CD1c-positive myeloid dendritic cell (primary cell): Measurements from ENCODE around the gene IGF2BP1.
A peak's percentile ranks its signal among the peaks of the same experiment; 100 is the strongest.

Experiments used
- DNase-seq: peaks from one replicate; pipeline ENCODE4 v3.0.0-alpha.2; 2016; ENCODE audit errors: extremely low spot score

Gene IGF2BP1

DNA sequence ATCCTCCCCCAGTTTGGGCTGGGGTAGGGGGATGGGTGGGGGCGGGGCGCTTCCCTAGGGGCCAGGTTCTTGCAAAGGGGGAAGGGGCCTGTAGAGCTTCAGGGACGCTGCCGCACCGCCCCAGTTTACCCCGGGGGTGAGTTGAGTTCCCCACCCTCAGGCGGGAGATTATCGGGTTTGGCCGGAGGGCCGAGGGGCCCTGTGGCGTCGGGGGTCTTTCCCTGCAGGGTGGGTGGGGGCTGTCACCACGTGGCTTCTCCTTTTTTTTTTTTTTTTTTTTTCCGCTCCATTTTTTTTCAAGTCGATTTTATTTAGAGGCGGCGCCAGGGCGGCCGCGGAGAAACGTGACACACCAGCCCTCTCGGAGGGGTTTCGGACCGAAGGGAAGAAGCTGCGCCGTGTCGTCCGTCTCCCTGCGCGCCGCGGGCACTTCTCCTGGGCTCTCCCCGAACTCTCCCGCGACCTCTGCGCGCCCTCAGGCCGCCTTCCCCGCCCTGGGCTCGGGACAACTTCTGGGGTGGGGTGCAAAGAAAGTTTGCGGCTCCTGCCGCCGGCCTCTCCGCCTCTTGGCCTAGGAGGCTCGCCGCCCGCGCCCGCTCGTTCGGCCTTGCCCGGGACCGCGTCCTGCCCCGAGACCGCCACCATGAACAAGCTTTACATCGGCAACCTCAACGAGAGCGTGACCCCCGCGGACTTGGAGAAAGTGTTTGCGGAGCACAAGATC is at the start of gene IGF2BP1:
IGF2BP1 (plus strand) TSS at position 283 of the 724 bp plus-strand sequence; CDS start at position 644, 361 bp downstream.
- DNase-seq = peak; percentile 34

GRCh38 chr17:48951572-48951971 is 45.6 kb upstream of the IGF2BP1 start:
- DNase-seq = no peak

- peak; percentile 27 for DNase-seq
Measured at GRCh38 chr17:48952904-48953303, 44.3 kb upstream of the IGF2BP1 start.

DNA sequence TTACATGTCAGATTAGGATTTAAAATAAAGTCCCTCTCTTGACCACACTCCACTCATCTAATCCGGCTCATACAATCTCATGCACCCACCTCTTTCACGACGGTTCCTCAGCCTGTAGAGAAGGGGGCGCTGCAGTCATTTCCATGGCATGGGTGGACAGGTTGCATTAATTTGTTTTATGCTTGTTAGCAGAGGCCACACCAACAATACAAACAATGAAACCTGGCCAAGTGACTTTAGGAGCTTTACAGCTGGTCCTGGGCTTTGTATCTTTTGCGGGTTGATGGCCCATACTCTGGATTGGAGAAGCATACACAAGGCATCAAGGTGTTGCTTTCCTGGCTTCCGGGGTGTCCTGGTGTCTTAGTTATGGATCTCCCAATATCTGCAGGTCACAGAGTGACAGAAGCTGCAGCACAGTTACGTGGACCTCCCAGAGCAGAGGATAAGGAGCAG is 42.9 kb upstream of the IGF2BP1 start:
- no peak for DNase-seq

DNA sequence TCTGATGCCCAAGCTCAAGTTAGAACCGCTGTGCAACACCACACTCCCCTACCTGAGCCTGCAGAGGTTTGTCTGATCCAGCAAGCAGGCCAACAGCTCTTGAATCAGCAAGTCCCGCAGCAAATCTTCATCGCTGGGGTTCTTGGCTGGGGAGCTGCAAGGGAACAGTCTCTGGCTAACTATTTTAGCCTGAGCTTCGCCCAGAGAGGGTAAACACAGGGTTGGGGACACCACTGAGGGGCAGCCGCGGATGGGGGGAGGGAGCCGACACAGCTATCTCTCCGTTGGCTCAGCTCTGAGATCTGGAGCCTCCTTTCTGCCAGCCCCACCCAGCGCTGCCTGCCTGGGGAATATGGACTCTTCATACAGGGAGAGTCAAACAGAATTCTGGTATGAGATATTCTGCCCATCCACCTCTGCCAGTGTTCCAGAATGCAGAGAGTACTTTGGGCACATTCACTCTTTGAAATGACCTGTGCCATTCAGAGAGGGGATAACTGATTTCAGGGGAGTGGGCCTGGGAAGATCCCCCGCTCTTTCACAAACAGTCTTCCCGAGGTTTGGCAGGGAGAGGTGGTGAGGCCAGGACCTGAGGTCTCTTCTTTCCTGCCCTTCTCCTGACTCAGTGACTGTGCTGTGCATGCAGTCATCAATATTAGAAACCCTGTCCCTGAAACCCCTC is 36.2 kb upstream of the IGF2BP1 start:
- DNase-seq = no peak

DNA sequence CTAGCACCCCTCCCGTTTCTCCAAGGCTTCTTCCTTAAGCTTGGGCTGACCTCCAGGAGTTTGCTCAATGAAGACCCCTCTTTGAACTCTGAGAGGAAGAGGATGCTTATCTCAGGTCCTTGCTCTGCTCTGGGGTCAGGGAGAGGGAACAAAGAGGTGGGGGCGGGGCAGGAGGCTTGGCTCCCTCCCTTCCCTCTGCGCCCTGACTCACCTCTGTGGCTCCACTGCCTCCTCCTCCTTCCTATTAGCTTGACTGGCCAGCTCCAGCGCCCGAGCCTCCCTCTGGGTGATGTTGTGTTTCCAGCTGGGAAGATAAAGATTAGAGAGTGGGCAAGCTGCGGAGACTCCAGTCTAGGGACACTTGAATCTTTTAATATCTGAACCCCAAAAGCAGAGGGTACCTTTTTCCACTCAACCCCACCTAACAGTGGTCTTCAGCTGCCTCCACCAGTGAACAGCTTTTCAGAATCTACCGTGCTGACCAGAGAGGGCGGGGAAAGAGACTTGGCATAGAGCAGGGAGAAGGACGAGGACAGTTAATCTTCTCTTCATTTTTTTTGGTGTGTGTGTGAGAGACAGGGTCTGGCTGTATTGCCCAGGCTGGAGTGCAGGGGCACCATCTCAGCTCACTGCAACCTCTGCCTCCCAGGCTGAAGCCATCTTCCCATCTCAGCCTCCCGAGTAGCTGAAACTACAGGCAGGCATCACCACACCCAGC is 35.5 kb upstream of the IGF2BP1 start:
- DNase-seq = no peak

GRCh38 chr17:48970224-48970623 is 27.0 kb upstream of the IGF2BP1 start:
- no peak for DNase-seq

GRCh38 chr17:48970865-48971687 is 26.1 kb upstream of the IGF2BP1 start:
- no peak for DNase-seq

DNA sequence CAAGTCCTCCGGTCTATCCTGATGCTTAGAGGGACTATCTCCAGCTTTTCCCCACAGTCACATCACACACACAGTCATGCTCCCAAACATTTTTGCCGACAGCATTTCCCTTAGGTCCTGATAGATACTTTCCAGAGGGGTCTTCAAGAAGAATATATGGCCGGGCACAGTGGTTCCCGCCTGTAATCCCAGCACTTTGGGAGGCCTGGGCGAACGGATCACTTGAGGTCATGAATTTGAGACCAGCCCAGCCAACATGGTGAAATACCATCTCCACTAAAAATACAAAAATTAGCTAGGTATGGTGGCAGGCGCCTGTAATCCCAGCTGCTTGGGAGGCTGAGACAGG is 24.5 kb upstream of the IGF2BP1 start:
- DNase-seq = no peak

DNA sequence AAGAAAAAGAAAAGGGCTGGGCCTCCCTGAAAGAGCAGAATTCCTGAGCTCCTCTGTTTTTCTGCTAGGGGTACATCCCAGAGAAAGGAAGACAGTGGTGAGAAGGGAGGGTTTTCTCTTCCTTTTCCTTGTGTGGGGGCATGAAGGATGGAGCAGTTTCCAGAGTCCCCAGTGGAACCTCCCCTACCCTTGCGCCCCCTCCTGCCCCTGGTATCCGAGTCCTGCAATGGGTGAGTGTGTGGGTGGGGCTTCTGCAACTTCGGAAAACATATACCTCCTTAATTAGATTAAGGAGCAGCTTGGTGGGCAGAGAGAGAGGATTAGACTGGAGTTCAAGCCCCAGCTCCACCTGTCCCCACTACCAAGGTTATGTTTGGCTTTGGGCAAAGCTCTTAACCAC is 23.4 kb upstream of the IGF2BP1 start:
- no peak for DNase-seq

DNA sequence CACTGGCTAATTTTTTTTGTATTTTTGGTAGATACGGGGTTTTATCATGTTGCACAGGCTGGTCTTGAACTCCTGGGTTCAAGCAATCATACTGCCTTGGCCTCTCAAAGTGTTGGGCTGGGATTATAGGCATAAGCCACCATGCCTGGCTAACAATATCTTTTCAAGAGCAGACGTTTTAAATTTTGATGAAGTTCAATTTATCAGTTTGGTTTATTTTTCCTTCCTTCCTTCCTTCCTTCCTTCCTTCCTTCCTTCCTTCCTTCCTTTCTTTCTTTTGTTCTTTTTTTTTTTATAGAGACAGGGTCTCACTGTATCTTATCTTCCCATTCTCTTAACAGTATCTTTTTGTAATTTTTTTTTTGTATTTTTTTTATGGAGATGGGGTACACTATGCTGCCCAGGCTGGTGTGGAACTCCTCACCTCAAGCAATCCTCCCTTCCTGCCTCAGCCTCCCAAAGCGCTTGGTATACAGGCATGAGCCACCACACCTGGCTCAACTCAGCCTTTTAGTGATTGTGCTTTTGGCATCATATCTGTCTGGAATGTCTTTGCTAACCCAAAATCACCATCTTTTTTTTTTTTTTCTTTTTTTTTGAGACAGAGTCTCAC is 15.2 kb upstream of the IGF2BP1 start:
- no peak for DNase-seq

GRCh38 chr17:48985436-48986245 is 11.5 kb upstream of the IGF2BP1 start:
- DNase-seq = no peak

DNA sequence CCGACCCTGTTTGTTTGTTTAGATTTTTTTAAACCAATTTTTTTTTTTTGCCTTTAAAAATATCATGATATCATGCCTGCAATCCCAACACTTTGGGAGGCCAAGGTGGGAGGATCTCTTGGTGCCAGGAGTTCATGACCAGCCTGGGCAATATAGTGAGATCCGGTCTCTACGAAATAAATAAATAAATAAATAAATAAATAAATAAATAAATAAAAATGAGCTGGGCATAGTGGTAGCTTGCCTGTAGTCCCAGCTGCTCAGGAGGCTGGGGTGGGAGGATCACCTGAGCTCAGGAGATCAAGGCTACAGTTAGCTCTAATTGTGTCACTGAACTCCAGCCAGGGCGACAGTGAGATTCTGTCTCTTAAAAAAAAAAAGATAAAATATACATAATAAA is 8.1 kb upstream of the IGF2BP1 start:
- no peak for DNase-seq

- no peak for DNase-seq
Measured at GRCh38 chr17:48990882-48991357, 6.3 kb upstream of the IGF2BP1 start.

DNA sequence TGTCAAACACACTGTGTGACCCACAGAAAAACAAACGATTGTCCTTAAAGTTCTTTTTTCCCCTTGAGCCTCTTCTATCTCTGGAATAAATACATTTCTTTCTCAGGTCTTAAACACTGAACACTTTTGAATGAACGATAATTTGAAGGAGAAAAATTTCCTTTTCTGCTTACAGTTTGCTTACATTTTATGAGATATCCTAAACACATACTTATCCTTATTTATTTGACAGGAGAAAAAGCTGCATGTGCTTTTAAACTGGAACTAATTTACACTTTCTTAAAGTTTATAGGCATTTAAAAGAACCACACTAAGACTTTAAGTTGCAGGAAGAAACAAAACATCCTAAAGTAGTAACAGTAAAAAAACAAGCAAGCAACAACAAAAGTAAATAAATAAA is 4.7 kb upstream of the IGF2BP1 start:
- no peak for DNase-seq

DNA sequence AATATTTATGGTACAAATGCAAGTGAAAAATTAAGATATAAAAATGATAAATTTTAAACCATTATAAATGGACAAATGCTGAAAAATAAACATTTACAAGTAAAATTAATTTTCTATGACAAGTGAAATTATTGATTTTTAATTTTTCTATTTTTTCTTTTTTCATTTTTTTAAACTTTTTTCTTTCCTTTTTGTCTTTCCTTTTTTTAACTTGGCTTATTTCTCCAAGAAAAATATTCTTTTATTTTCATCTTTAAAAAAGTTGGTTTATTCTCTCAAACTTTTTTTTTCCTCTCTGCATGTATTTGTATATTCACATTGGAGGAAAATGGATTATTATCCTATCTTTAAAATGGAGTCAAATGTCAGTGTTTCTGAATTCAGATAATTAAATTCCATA is 3.9 kb upstream of the IGF2BP1 start:
- no peak for DNase-seq

GRCh38 chr17:48993951-48994350 is 3.2 kb upstream of the IGF2BP1 start:
- DNase-seq = no peak

- DNase-seq = no peak
Measured at GRCh38 chr17:48994549-48995303, 2.5 kb upstream of the IGF2BP1 start.

DNA sequence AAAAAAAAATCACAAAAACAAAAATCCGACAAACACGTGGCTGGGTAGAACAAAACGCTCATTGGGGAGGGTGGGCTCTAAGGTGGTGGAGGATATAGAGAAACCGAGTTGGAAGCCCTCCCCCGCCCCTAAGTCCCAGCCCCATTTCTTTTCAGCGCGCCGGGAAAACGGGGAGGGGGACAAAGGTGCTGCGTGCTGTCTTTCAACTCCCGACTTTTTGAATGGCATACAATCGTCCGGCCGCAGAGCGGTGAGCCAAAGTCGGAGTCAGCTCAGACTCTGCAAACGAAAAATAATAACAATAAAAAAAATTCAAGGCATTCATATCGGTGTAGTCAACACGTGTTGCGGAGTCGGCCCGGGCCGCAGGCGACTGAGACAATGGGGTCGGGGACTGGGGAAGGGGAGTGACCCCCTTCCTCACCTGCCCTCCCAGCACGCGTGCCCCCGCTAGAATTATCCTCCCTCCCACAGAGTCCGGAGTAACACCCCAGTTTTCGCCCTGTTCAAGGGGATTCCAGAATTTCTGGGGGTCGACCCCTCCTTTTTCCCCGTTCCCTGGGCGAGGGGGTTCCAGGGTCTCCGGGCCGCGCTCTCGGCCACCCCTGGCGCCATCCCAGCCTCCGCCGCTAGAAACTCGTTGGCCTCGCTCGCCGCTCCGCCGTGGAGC is 1.7 kb upstream of the IGF2BP1 start:
- no peak for DNase-seq
